ENCODE data around the gene URI1. TPM values are rescaled to one million over a fixed set of nuclear protein-coding genes. Genes with fewer than 3 reads are reported as not detected.

The URI1 gene
- total RNA-seq, 4 donors from 2014 or later: 19.3 to 68.3 (median 43.6) TPM

DNA sequence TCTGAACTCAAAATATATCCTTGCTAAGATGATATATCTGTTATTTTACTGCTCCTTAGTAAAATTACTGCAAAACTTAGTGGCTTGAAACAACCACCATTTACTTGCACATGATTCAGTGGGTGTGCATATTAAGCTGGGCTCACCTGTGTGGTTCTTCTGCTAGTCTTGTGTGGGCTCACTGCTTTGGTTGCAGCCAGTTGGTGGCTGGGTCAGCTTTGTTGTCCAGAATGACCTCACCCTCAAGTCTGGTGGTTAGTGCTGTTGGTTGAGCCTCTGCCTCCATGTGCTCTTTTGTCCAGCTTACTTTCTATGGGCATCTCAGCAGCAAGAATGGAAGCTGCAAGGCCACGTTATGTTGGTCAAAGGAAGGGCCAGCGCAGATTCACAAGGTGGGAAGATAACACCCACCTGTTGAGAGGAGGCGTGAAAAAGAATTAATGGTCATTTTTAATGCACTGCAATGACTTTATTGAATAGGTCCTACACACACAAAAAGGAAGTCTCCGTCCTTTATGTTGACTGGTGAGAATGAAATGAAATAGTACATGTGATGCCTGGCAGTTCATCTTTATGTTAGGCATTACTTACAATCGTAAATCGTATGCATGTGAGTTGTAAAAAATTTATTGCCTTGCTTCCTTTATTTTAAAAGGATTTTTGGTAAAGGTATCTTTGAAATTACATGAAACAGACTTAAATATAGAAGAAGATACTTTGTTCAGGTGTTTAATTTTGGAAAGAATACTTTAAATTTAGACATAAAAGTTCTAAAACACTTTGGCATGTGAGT lies 34.3 kb downstream of the URI1 start:
- no peak overlapping the region for H3K27ac ChIP-seq
- no peaks in the 10 kb centered on the region for H3K9me3 ChIP-seq
- no peaks in the 10 kb centered on the region for H3K36me3 ChIP-seq
- no peaks in the 10 kb centered on the region for H3K27me3 ChIP-seq
- DNase-seq: no peak
- H3K4me3 ChIP-seq: no peak overlapping the region
- 86 to 94% methylated on average over 6 of the region's 6 CpGs for WGBS, 2 donors
- TF ChIP-seq POLR2A (IDR thresholded peaks at IDR 0.05): no peak
- TF ChIP-seq, protein P1, sequence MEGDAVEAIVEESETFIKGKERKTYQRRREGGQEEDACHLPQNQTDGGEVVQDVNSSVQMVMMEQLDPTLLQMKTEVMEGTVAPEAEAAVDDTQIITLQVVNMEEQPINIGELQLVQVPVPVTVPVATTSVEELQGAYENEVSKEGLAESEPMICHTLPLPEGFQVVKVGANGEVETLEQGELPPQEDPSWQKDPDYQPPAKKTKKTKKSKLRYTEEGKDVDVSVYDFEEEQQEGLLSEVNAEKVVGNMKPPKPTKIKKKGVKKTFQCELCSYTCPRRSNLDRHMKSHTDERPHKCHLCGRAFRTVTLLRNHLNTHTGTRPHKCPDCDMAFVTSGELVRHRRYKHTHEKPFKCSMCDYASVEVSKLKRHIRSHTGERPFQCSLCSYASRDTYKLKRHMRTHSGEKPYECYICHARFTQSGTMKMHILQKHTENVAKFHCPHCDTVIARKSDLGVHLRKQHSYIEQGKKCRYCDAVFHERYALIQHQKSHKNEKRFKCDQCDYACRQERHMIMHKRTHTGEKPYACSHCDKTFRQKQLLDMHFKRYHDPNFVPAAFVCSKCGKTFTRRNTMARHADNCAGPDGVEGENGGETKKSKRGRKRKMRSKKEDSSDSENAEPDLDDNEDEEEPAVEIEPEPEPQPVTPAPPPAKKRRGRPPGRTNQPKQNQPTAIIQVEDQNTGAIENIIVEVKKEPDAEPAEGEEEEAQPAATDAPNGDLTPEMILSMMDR (IDR thresholded peaks at IDR 0.05): no peak
- H3K4me1 ChIP-seq: peaks cover 0 to 15% (median 0%) of the 10 kb centered on the region in 3 donors
- intact Hi-C loops (cut with DNase I): no loop called here

DNA sequence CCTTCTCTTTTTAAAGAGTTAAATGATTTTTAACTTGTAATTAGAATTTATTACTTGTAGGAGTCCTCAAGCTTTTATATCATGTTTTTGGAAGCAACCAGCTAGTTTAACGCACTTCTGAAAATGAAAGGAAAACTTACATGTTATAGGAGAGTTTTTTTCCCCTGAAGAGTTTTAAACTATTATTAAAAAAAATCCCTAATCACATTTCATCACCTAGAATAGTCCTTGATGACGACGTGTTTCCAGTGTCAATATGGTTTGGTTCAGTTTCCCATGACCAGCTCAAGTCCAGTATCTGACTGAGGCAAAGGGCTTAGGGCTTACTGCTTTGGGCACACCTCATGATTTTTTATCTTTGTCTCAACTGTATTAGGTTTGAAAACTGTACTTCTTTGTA lies 36.0 kb downstream of the URI1 start:
- intact Hi-C loops (cut with DNase I): no loop called here
- Histone ChIP-seq H3K4me1 (peaks cover 0 to 11% (median 0%) of the 10 kb centered on the region in 3 donors), H3K27ac (no peak overlapping the region), H3K4me3 (no peak overlapping the region), H3K9me3 (no peaks in the 10 kb centered on the region), H3K36me3 (no peaks in the 10 kb centered on the region), H3K27me3 (no peaks in the 10 kb centered on the region)
- WGBS, 2 donors: 29 to 34% methylated on average over 3 of the region's 3 CpGs
- TF ChIP-seq, protein P1 (IDR thresholded peaks at IDR 0.05): no peak
- no peak for TF ChIP-seq POLR2A (IDR thresholded peaks at IDR 0.05)
- no peak for DNase-seq

DNA sequence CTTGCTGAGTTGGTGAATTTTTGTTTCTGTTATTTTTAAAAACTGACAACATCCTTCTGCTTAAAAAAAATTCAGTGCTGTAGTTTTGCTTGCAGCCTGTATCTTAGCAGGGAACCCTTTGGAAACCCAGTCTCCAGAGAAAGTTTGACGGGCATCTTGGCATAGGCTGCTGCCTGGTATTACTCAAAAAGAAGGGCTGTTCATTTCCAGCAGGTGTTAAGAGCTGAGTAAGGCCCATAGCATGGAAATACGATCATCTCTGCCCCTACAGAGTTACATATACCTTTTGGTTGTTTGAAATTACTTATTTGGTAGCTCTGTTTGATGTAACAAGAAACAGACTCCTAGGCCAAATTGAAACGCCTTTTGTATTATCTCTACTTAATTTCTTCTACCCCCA lies 41.5 kb downstream of the URI1 start:
- WGBS, 2 donors: 67 to 75% methylated on average over 3 of the region's 3 CpGs
- intact Hi-C loops (cut with DNase I): no loop called here
- H3K27ac ChIP-seq: no peak overlapping the region

DNA sequence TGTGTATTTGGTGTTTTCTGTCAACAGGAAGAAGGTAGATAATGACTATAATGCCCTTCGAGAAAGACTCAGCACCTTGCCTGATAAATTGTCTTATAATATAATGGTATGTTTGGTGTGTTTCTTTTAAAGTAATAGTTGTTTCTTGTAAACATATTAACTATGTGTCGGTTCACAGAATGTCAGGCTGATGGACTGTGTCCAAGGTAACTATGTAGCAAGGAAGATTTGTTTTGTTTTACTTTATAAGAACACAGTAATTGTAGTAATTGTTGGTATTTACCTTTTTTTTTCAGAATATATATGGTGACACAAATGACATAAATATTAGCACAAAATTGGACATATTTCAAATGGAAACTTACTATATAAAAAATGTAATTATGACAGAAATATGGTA lies 43.2 kb downstream of the URI1 start:
- intact Hi-C loops (cut with DNase I): no loop called here
- 80 to 92% methylated on average over 2 of the region's 2 CpGs for WGBS, 2 donors
- Histone ChIP-seq H3K27ac (no peak overlapping the region), H3K4me3 (no peak overlapping the region), H3K36me3 (peaks cover 0 to 34% (median 0%) of the 10 kb centered on the region in 3 donors), H3K4me1 (no peaks in the 10 kb centered on the region), H3K27me3 (no peaks in the 10 kb centered on the region), H3K9me3 (no peaks in the 10 kb centered on the region)
- TF ChIP-seq, protein P1 (IDR thresholded peaks at IDR 0.05): no peak
- no peak for DNase-seq

More for the DNA sequence above, 41.5 kb downstream of the URI1 start:
- H3K36me3 ChIP-seq: peaks cover 0 to 22% (median 0%) of the 10 kb centered on the region in 3 donors
- H3K4me3 ChIP-seq: no peak overlapping the region
- DNase-seq: no peak
- H3K27me3 ChIP-seq: no peaks in the 10 kb centered on the region
- H3K9me3 ChIP-seq: no peaks in the 10 kb centered on the region
- TF ChIP-seq POLR2A (IDR thresholded peaks at IDR 0.05): no peak
- TF ChIP-seq, protein P1 (IDR thresholded peaks at IDR 0.05): no peak
- H3K4me1 ChIP-seq: peaks cover 0 to under 1% (median 0%) of the 10 kb centered on the region in 3 donors

DNA sequence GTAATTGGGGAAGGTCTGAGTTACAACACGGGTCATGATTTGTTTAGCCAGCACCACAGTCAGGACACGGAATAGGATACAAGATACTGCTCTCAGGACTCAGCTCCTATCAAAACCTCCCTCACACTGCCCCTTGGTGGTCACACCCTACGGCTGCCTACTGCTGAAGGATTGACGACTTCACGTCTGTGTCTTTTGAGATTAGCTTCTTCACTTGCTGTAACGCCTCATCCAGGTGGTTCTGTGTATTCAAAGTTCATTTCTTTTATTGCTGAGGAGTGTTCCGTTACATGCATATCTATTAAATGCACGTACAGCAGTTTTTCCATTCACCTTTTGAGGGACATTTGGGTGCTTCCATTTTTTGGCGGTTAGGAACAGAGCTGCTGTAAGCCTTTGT lies 46.3 kb downstream of the URI1 start:
- 93% methylated on average over 9 of the region's 9 CpGs for WGBS, 2 donors
- H3K9me3 ChIP-seq: peaks cover 0 to 6% (median 5%) of the 10 kb centered on the region in 3 donors
- DNase-seq: no peak
- intact Hi-C loops (cut with DNase I): no loop called here
- no peak overlapping the region for H3K4me3 ChIP-seq
- H3K27ac ChIP-seq: no peak overlapping the region
- no peaks in the 10 kb centered on the region for H3K27me3 ChIP-seq
- H3K4me1 ChIP-seq: no peaks in the 10 kb centered on the region
- H3K36me3 ChIP-seq: peaks cover 0 to 58% (median 0%) of the 10 kb centered on the region in 3 donors
- TF ChIP-seq, protein P1 (IDR thresholded peaks at IDR 0.05): no peak
- no peak for TF ChIP-seq POLR2A (IDR thresholded peaks at IDR 0.05)
